WTC11 (cell line): ENCODE results near the gene DNAAF3. TPM values are rescaled to one million over a fixed set of nuclear protein-coding genes. Genes with fewer than 3 reads are reported as not detected.

ENCODE experiments used
- ATAC-seq: fragments of 200-7000 bp; cut with Tn5 transposase; 2 replicates; pipeline ENCODE4 v1.10.0; 2021; ENCODE audit warnings: mild to moderate bottlenecking, moderate library complexity
- CTCF ChIA-PET: fragments of 300-600 bp; sonication (Branson Sonifier 250); formaldehyde crosslinking; loops from one replicate; lab custom pipeline; 2021; ENCODE audit warnings: antibody characterized with exemption; lab: Charles Lee
- POLR2A ChIA-PET: fragments of 350-600 bp; sonication (Branson Sonifier 250); formaldehyde crosslinking; loops from one replicate; lab custom pipeline; 2021; ENCODE audit warnings: antibody characterized with exemption; lab: Charles Lee
- DNase-seq: peaks from one replicate; pipeline ENCODE4 v3.0.0; 2021; ENCODE audit warnings: low spot score
- H3K27ac Mint-ChIP-seq: 2 replicates; pipeline ENCODE4 v1.8.0; 2021; ENCODE audit warnings: mixed read lengths
- H3K27me3 Mint-ChIP-seq: 2 replicates; pipeline ENCODE4 v1.8.0; 2021; ENCODE audit warnings: low read depth, mild to moderate bottlenecking, moderate library complexity, mixed read lengths
- H3K36me3 Mint-ChIP-seq: 2 replicates; pipeline ENCODE4 v1.8.0; 2021; ENCODE audit warnings: mixed read lengths
- H3K4me1 Mint-ChIP-seq: 2 replicates; pipeline ENCODE4 v1.8.0; 2022; ENCODE audit warnings: mixed read lengths
- H3K4me3 Mint-ChIP-seq: 2 replicates; pipeline ENCODE4 v1.8.0; 2021; ENCODE audit warnings: mild to moderate bottlenecking, moderate library complexity, mixed read lengths
- H3K9me3 Mint-ChIP-seq: 2 replicates; pipeline ENCODE4 v1.8.0; 2021; ENCODE audit warnings: mixed read lengths
- ATF1 ChIP-seq: sonication (generic); formaldehyde crosslinking; IDR thresholded peaks from 2 replicates; pipeline ENCODE4 v1.8.1; 2023; ENCODE audit warnings: mild to moderate bottlenecking, moderate library complexity, missing genetic modification reagents
- ATF6 ChIP-seq: sonication (generic); formaldehyde crosslinking; IDR thresholded peaks from 2 replicates; pipeline ENCODE4 v1.8.1; 2023; ENCODE audit warnings: mild to moderate bottlenecking, missing genetic modification reagents
- E2F5 ChIP-seq: sonication (generic); formaldehyde crosslinking; IDR thresholded peaks from 2 replicates; pipeline ENCODE4 v1.8.1; 2022; ENCODE audit warnings: mild to moderate bottlenecking, moderate library complexity, missing genetic modification reagents
- FOXP1 ChIP-seq: sonication (generic); formaldehyde crosslinking; IDR thresholded peaks from 2 replicates; pipeline ENCODE4 v1.8.0; 2022; ENCODE audit warnings: missing genetic modification reagents, mild to moderate bottlenecking, moderate library complexity, borderline replicate concordance
- GRHL2 ChIP-seq: fragments of 250-450 bp; sonication (Bioruptor Pico); IDR thresholded peaks from 2 replicates; pipeline ENCODE4 v1.8.0; 2022; ENCODE audit warnings: mild to moderate bottlenecking, moderate library complexity; ENCODE audit not compliant: insufficient replicate concordance, severe bottlenecking
- GTF2I ChIP-seq: fragments of 250-450 bp; sonication (Bioruptor Pico); conservative IDR thresholded peaks from 2 replicates; pipeline ENCODE4 v1.4.0; 2021; ENCODE audit warnings: mild to moderate bottlenecking
- HMGXB4 ChIP-seq: sonication (generic); formaldehyde crosslinking; IDR thresholded peaks from 2 replicates; pipeline ENCODE4 v1.8.1; 2023; ENCODE audit warnings: mild to moderate bottlenecking, moderate library complexity, missing genetic modification reagents
- IRF2 ChIP-seq: sonication (generic); formaldehyde crosslinking; IDR thresholded peaks from 2 replicates; pipeline ENCODE4 v1.8.0; 2022; ENCODE audit warnings: low read depth, missing genetic modification reagents, borderline replicate concordance
- JAZF1 ChIP-seq: fragments of 250-450 bp; sonication (Bioruptor Pico); IDR thresholded peaks from 2 replicates; pipeline ENCODE4 v1.9.0; 2021; ENCODE audit warnings: moderate library complexity, mild to moderate bottlenecking, inconsistent platforms
- NFATC4 ChIP-seq: fragments of 250-450 bp; sonication (Bioruptor Pico); IDR thresholded peaks from 2 replicates; pipeline ENCODE4 v1.9.0; 2021; ENCODE audit warnings: mild to moderate bottlenecking
- PREB ChIP-seq: sonication (generic); formaldehyde crosslinking; IDR thresholded peaks from 2 replicates; pipeline ENCODE4 v1.8.1; 2022; ENCODE audit warnings: mild to moderate bottlenecking, missing genetic modification reagents, moderate library complexity, borderline replicate concordance
- SOX15 ChIP-seq: fragments of 250-450 bp; sonication (Bioruptor Pico); IDR thresholded peaks from 2 replicates; pipeline ENCODE4 v1.9.0; 2021; ENCODE audit warnings: mild to moderate bottlenecking
- TEAD4 ChIP-seq: sonication (generic); formaldehyde crosslinking; IDR thresholded peaks from 2 replicates; pipeline ENCODE4 v1.8.0; 2022; ENCODE audit warnings: mild to moderate bottlenecking, missing genetic modification reagents
- TP53 ChIP-seq: sonication (generic); formaldehyde crosslinking; IDR thresholded peaks from 2 replicates; pipeline ENCODE4 v1.8.1; 2023; ENCODE audit warnings: mild to moderate bottlenecking, missing genetic modification reagents
- ZMAT4 ChIP-seq: fragments of 250-450 bp; sonication (Bioruptor Pico); IDR thresholded peaks from 2 replicates; pipeline ENCODE4 v1.9.0; 2021; ENCODE audit warnings: mild to moderate bottlenecking
- ZNF263 ChIP-seq: sonication (generic); formaldehyde crosslinking; IDR thresholded peaks from 2 replicates; pipeline ENCODE4 v1.8.1; 2022; ENCODE audit warnings: low read depth, mild to moderate bottlenecking, moderate library complexity, missing genetic modification reagents
- ZNF512 ChIP-seq: sonication (generic); formaldehyde crosslinking; IDR thresholded peaks from 2 replicates; pipeline ENCODE4 v1.8.1; 2022; ENCODE audit warnings: missing genetic modification reagents, borderline replicate concordance
- total RNA-seq: library from RNA; stranded (reverse); gene quantifications from 3 replicates; pipeline ENCODE4 v1.2.3, GENCODE V29; 2021

Gene DNAAF3
- total RNA-seq, 1 experiment from 2014 or later: 4.0 TPM

- peak overlapping the region; percentile 80 for H3K4me3 Mint-ChIP-seq
- ChIA-PET POLR2A (no interaction called here), CTCF (interaction anchor here (1.0 kb wide), 1 partner anchor 25 kb away, joined by 3 read pairs; no protein-coding TSS in a partner anchor)
- H3K27me3 Mint-ChIP-seq: peaks cover 84% of the 10 kb centered on the region
- ATAC-seq: no peak
- no peaks in the 10 kb centered on the region for H3K9me3 Mint-ChIP-seq
- no peak overlapping the region for H3K27ac Mint-ChIP-seq
- no peak for DNase-seq
- no peaks in the 10 kb centered on the region for H3K36me3 Mint-ChIP-seq
- no peak for TF ChIP-seq ZNF512 (CRISPR knock-in tag)
- no peak for TF ChIP-seq JAZF1 (CRISPR knock-in tag)
- TF ChIP-seq GRHL2 (CRISPR knock-in tag): no peak
- TF ChIP-seq TP53: no peak
- no peak for TF ChIP-seq ZNF263 (CRISPR knock-in tag)
- no peak for TF ChIP-seq PREB (CRISPR knock-in tag)
- peaks cover 23% of the 10 kb centered on the region for H3K4me1 Mint-ChIP-seq
Measured at GRCh38 chr19:55171440-55171839, 5.0 kb upstream of the DNAAF3 start.

GRCh38 chr19:55169136-55169535 lies 2.7 kb upstream of the DNAAF3 start:
- Mint-ChIP-seq H3K27ac (no peak overlapping the region), H3K4me1 (peaks cover 17% of the 10 kb centered on the region), H3K27me3 (peaks cover 71% of the 10 kb centered on the region), H3K9me3 (no peaks in the 10 kb centered on the region), H3K4me3 (no peak overlapping the region), H3K36me3 (no peaks in the 10 kb centered on the region)
- ChIA-PET POLR2A (no interaction called here), CTCF (interaction anchor here (1.3 kb wide), 1 partner anchor 8 kb away, joined by 8 read pairs; no protein-coding TSS in a partner anchor)
- TF ChIP-seq HMGXB4 (no peak), E2F5 (CRISPR knock-in tag) (no peak), ATF6 (CRISPR knock-in tag) (no peak), ZMAT4 (CRISPR knock-in tag) (no peak), NFATC4 (no peak)
- ATAC-seq (no peak), DNase-seq (no peak)

GRCh38 chr19:55165952-55166529 lies 372 bp downstream of the DNAAF3 start:
- DNase-seq: peak; percentile 93
- Mint-ChIP-seq H3K9me3 (no peaks in the 10 kb centered on the region), H3K36me3 (no peaks in the 10 kb centered on the region), H3K4me3 (peak overlapping the region; percentile 94), H3K27ac (peak overlapping the region; percentile 75), H3K4me1 (peaks cover 8% of the 10 kb centered on the region; the same call in 1 of the 2 replicates), H3K27me3 (peaks cover 71% of the 10 kb centered on the region)
- ChIA-PET POLR2A (interaction anchor here (0.6 to 0.8 kb wide), 2 partner anchors 20 to 130 kb away, joined by 3 read pairs; no protein-coding TSS in a partner anchor), CTCF (interaction anchor here (0.6 to 3.2 kb wide), 48 partner anchors 9 to 489 kb away, joined by 3 to 64 read pairs (median 4); partner anchors contain the start of genes EPS8L1, HSPBP1, KMT5C and PPP1R12C)
- peak; percentile 84 for ATAC-seq
- TF ChIP-seq ATF1 (CRISPR knock-in tag): no peak
- no peak for TF ChIP-seq PREB (CRISPR knock-in tag)
- no peak for TF ChIP-seq FOXP1 (CRISPR knock-in tag)
- TF ChIP-seq TEAD4 (CRISPR knock-in tag): no peak
- TF ChIP-seq GTF2I (CRISPR knock-in tag): no peak
- no peak for TF ChIP-seq IRF2 (CRISPR knock-in tag)
- TF ChIP-seq SOX15 (CRISPR knock-in tag): no peak
- TF ChIP-seq ZNF512 (CRISPR knock-in tag): no peak
